Thyroid gland (tissue), 4 donors: ENCODE data around the gene CDC27.

Experiments used
- POLR2A ChIP-seq, 2 donors: fragments of 450-650 bp; IDR thresholded peaks; one replicate each; pipeline ENCODE4 v1.6.1; 2017; ENCODE audit warnings: antibody characterized with exemption in 2 of 2, mild to moderate bottlenecking in 2 of 2, moderate library complexity in 1 of 2
- TF ChIP-seq, protein P1 (sequence below), 6 experiments: fragments of 200-600 bp in 3 of 6; fragments of 450-650 bp in 3 of 6; sonication (generic) in 3 of 6; IDR thresholded peaks; one replicate each; pipeline ENCODE4 v1.5.1; 2016 to 2019; ENCODE audit warnings: antibody characterized with exemption in 6 of 6, mild to moderate bottlenecking in 2 of 6, inconsistent platforms in 1 of 6, moderate library complexity in 1 of 6

DNA sequence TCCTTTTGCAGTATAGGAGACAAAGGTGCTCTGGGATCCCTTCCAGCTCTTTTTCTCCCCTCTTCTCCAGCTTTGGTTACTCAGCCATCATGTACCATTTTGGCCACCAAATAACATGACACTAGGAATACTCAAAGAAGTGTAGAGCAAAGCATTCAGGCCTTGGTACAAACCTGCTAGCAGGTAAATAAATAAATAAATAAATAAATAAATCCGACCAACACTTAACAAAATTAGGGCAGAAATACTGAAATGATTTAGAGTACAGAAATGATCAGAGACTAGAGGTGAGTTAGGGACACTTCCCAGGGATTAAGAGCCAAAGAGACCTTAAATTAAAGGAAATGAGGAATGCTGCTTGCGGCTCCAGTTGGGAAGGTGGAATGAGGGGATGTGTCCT is 46.8 kb upstream of the CDC27 start:
- TF ChIP-seq, protein P1, sequence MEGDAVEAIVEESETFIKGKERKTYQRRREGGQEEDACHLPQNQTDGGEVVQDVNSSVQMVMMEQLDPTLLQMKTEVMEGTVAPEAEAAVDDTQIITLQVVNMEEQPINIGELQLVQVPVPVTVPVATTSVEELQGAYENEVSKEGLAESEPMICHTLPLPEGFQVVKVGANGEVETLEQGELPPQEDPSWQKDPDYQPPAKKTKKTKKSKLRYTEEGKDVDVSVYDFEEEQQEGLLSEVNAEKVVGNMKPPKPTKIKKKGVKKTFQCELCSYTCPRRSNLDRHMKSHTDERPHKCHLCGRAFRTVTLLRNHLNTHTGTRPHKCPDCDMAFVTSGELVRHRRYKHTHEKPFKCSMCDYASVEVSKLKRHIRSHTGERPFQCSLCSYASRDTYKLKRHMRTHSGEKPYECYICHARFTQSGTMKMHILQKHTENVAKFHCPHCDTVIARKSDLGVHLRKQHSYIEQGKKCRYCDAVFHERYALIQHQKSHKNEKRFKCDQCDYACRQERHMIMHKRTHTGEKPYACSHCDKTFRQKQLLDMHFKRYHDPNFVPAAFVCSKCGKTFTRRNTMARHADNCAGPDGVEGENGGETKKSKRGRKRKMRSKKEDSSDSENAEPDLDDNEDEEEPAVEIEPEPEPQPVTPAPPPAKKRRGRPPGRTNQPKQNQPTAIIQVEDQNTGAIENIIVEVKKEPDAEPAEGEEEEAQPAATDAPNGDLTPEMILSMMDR (IDR thresholded peaks at IDR 0.05), result no peak
- TF ChIP-seq POLR2A (IDR thresholded peaks at IDR 0.05), result no peak
